ENCODE measurements around the gene RIT2.

GRCh38 chr18:43067570-43067969 is 47.9 kb downstream of the RIT2 start:
- no peak for TF ChIP-seq CTCF (IDR thresholded peaks at IDR 0.05)
- no peak for TF ChIP-seq POLR2A (IDR thresholded peaks at IDR 0.05)

All from tibial nerve (tissue), 3 donors.